ENCODE measurements around the gene MPIG6B. TPM values are rescaled to one million over a fixed set of nuclear protein-coding genes. Genes with fewer than 3 reads are reported as not detected.

The MPIG6B gene
- total and polyA plus RNA-seq, 7 donors: 0.04 to 0.37 (median 0.15) TPM; not detected in 2

GRCh38 chr6:31687321-31687720, 35.9 kb upstream of the MPIG6B start:
- intact Hi-C loops (cut with DNase I): loop anchor here (10.0 kb wide), 2 partner anchors 177 to 197 kb away; partner anchors contain the start of gene NEU1 (in 1 of the 2)
- DNase-seq (no peak), ATAC-seq (no peak)
- Histone ChIP-seq H3K4me3 (no peak overlapping the region), H3K27ac (no peak overlapping the region), H3K36me3 (ENCODE audit: insufficient read depth in 1 of 2, low read depth in 1 of 2) (peaks cover 10 to 84% of the 10 kb centered on the region in 2 donors), H3K27me3 (ENCODE audit: insufficient read depth in 3 of 3, low read length in 2 of 3) (no peaks in the 10 kb centered on the region), H3K4me1 (no peaks in the 10 kb centered on the region), H3K9me3 (no peaks in the 10 kb centered on the region)
- 72 to 81% (median 75%) methylated on average over 8 of the region's 8 CpGs for WGBS, 3 donors
- TF ChIP-seq, protein P1, sequence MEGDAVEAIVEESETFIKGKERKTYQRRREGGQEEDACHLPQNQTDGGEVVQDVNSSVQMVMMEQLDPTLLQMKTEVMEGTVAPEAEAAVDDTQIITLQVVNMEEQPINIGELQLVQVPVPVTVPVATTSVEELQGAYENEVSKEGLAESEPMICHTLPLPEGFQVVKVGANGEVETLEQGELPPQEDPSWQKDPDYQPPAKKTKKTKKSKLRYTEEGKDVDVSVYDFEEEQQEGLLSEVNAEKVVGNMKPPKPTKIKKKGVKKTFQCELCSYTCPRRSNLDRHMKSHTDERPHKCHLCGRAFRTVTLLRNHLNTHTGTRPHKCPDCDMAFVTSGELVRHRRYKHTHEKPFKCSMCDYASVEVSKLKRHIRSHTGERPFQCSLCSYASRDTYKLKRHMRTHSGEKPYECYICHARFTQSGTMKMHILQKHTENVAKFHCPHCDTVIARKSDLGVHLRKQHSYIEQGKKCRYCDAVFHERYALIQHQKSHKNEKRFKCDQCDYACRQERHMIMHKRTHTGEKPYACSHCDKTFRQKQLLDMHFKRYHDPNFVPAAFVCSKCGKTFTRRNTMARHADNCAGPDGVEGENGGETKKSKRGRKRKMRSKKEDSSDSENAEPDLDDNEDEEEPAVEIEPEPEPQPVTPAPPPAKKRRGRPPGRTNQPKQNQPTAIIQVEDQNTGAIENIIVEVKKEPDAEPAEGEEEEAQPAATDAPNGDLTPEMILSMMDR (IDR thresholded peaks at IDR 0.05): no peak

DNA sequence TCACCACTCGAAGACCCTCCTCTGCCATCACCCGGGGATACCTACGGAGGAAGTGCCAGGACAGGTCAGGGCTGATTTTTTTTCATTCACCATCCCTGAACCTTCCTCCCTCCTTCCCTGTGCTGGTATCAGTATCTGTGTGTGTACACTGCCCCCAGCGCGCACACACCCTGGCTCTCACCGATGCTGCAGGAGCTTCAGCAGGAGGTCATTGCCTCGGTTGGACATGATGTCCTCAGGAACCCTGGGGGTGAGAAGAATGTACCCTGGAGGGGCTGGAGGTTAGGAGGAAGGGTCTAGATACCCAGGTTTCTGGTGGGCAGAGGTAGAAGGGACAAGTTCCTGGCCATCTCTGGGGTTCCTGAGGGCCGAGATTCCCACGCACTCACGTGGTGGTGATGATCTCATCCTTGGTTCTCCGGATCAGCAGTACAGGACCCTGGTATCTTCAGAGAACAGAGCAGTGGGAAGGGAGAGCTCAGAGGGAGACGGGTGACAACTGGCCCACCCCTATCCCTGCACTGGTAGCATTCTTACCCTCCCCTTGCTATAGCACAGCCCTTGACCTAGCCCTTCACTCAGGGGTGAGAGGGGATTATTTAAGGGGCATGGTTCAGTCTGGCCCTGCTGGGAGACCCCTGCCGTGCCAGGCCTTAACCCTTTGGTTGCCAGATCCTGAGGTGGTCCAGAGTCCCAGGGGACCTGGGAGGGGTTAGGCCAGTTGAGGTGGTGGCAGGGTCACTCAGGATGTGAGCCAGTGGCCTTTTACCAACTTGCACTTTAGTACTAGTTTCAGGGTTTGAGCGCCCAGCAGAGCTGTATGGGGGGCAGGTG, 35.1 kb upstream of the MPIG6B start:
- 77 to 79% (median 78%) methylated on average over 14 of the region's 14 CpGs for WGBS, 3 donors
- DNase-seq (no peak), ATAC-seq (no peak)
- TF ChIP-seq, protein P1 (IDR thresholded peaks at IDR 0.05): no peak
- no peak overlapping the region for H3K27ac ChIP-seq
- no peaks in the 10 kb centered on the region for H3K4me1 ChIP-seq
- intact Hi-C loops (cut with DNase I): loop anchor here (10.0 kb wide), 2 partner anchors 177 to 197 kb away; partner anchors contain the start of gene NEU1 (in 1 of the 2)
- H3K4me3 ChIP-seq: no peak overlapping the region
- no peaks in the 10 kb centered on the region for H3K27me3 ChIP-seq (ENCODE audit: insufficient read depth in 3 of 3, low read length in 2 of 3)
- peaks cover 12 to 91% of the 10 kb centered on the region in 2 donors for H3K36me3 ChIP-seq (ENCODE audit: insufficient read depth in 1 of 2, low read depth in 1 of 2)
- H3K9me3 ChIP-seq: no peaks in the 10 kb centered on the region

GRCh38 chr6:31689249-31690110, 33.7 kb upstream of the MPIG6B start:
- WGBS, 3 donors: 76 to 81% (median 81%) methylated on average over 11 of the region's 11 CpGs
- no peaks in the 10 kb centered on the region for H3K27me3 ChIP-seq (ENCODE audit: insufficient read depth in 3 of 3, low read length in 2 of 3)
- H3K27ac ChIP-seq: no peak overlapping the region
- no peaks in the 10 kb centered on the region for H3K4me1 ChIP-seq
- H3K36me3 ChIP-seq (ENCODE audit: insufficient read depth in 1 of 2, low read depth in 1 of 2): peaks cover 12 to 98% of the 10 kb centered on the region in 2 donors
- no peaks in the 10 kb centered on the region for H3K9me3 ChIP-seq
- DNase-seq (no peak), ATAC-seq (no peak)
- TF ChIP-seq, protein P1 (IDR thresholded peaks at IDR 0.05): no peak
- intact Hi-C loops (cut with DNase I): loop anchor here (10.0 kb wide), 2 partner anchors 175 to 195 kb away; partner anchors contain the start of gene NEU1 (in 1 of the 2)
- no peak overlapping the region for H3K4me3 ChIP-seq

DNA sequence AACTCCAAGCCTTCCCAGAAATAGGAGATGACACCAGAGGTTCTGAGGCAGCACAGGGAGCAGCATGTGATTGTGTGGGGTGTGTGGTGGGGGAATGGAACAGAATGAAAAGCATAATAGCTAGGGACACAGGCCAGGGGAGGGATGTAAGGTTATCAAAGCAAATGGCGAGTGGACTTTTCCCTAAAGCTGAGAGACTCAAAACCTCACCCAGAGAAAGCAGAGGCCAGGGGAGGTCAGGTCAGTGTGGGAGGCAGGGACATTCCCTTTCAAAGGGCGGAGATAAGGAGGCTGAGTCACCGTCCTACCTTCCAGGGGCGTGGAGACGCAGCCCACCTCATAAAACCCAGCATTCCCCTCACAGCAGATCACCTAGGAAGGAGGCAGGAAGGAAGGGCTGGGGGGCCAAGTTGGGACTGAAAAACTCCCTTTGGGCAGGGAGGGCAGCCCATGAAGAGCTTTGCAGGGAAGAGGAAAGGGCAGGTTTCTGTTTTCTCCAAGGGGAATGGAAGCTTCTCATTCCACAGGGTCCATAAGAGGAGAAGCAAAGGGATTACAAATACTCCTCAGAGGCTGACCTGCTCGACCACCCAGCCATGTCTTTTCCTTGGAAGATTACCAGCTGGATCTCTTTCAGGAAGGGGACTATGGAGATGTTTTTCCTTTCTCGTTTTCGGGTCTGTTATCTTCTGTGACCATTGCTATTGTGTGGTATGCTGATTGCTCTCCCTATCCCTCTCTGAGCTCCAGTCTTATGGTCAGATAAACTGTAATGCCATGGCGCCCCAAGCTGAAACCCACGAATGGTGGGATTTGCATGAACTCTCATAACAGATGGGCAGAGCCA, 32.7 kb upstream of the MPIG6B start:
- no peaks in the 10 kb centered on the region for H3K27me3 ChIP-seq (ENCODE audit: insufficient read depth in 3 of 3, low read length in 2 of 3)
- intact Hi-C loops (cut with DNase I): no loop called here
- 68 to 79% (median 68%) methylated on average over 10 of the region's 10 CpGs for WGBS, 3 donors
- H3K4me3 ChIP-seq: no peak overlapping the region
- TF ChIP-seq, protein P1 (IDR thresholded peaks at IDR 0.05): no peak
- H3K36me3 ChIP-seq (ENCODE audit: insufficient read depth in 1 of 2, low read depth in 1 of 2): peaks cover 12 to 100% of the 10 kb centered on the region in 2 donors
- no peak for ATAC-seq
- no peak overlapping the region for H3K27ac ChIP-seq
- no peak for DNase-seq
- H3K4me1 ChIP-seq: no peaks in the 10 kb centered on the region
- no peaks in the 10 kb centered on the region for H3K9me3 ChIP-seq
